ENCODE data around the gene MRPL28.

Gene MRPL28

GRCh38 chr16:405548-406506 is 35.5 kb upstream of the MRPL28 start:
- no peak for DNase-seq (ENCODE audit: low read depth)
- no peak overlapping the region for H3K4me3 ChIP-seq (ENCODE audit: low read length)
- TF ChIP-seq CTCF (IDR thresholded peaks at IDR 0.05; ENCODE audit: insufficient read depth, low read depth, low read length, missing control alignments), result no peak

DNA sequence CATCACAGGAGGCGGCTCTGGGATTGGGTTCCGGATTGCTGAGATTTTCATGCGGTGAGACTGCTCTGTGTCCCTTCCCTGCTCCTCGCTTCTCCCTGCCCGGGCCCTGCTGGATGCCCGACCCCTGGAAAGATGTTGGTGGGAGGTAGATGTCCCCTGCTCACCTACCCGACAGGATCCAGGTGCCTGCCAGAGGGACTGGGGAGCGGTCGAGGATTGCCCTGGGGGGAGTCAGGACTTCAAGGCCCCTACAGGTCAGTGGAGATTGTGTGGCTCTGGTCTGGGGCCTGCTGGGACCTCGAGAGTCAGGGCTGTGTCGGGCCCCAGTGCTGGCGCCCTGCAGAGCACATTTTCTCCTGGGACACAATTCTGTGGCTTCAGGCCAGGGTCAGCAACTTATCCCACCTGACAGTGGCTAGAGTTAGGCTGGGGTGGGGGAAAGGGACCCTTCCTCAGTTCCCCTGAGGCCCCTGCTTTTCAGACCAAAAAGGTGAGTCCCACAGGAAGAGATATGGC is 34.7 kb upstream of the MRPL28 start:
- DNase-seq (ENCODE audit: low read depth), result no peak
- H3K4me3 ChIP-seq (ENCODE audit: low read length), result no peak overlapping the region
- TF ChIP-seq CTCF (IDR thresholded peaks at IDR 0.05; ENCODE audit: insufficient read depth, low read depth, low read length, missing control alignments), result no peak

- TF ChIP-seq CTCF (IDR thresholded peaks at IDR 0.05; ENCODE audit: insufficient read depth, low read depth, low read length, missing control alignments), result peak; percentile 30
- H3K4me3 ChIP-seq (ENCODE audit: low read length), result peak within 1 kb of the TSS; percentile 86
- peak; percentile 93 for DNase-seq (ENCODE audit: low read depth)
Measured at GRCh38 chr16:401468-402348, 31.4 kb upstream of the MRPL28 start, which contains the start of gene DECR2. Gene DECR2, plus strand, starts transcription at chr16:401885. Its CDS starts 79 bp downstream, at chr16:401964.

- peak overlapping the region; percentile 86 for H3K4me3 ChIP-seq (ENCODE audit: low read length)
- DNase-seq (ENCODE audit: low read depth), result no peak
- TF ChIP-seq CTCF (IDR thresholded peaks at IDR 0.05; ENCODE audit: insufficient read depth, low read depth, low read length, missing control alignments), result no peak
Measured at GRCh38 chr16:400061-400591, 29.8 kb upstream of the MRPL28 start.

DNA sequence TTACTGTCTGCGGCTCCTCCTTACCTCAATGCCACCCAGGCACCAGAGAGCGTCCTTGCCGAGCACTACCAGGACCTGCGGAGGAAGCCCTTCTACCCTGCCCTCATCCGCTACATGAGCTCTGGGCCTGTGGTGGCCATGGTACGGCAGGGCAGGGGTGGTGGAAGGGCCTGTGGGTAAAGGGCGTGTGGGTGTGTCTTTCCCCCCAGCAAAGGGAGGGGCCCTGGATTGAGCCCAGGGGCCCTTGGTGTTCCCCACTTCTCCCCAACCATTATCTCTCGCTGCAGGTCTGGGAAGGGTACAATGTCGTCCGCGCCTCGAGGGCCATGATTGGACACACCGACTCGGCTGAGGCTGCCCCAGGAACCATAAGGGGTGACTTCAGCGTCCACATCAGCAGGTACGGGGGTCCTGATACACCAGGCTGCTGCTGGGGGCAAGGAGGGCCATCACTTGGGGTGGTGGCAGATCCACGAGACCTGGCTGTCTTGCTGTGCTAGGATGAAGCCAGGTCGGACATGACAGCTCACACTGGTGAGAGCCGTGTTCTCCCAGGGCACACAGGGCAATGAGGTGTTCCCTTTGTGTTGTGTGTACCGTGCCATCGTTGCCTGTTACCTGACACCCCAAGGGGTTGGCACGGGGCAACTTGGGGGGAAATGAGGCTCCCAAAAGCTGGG is 29.1 kb upstream of the MRPL28 start:
- no peak for TF ChIP-seq CTCF (IDR thresholded peaks at IDR 0.05; ENCODE audit: insufficient read depth, low read depth, low read length, missing control alignments)
- no peak for DNase-seq (ENCODE audit: low read depth)
- no peak overlapping the region for H3K4me3 ChIP-seq (ENCODE audit: low read length)

Data from epithelial cell of esophagus (primary cell).